ENCODE data around the gene SLC38A2.

Gene SLC38A2

DNA sequence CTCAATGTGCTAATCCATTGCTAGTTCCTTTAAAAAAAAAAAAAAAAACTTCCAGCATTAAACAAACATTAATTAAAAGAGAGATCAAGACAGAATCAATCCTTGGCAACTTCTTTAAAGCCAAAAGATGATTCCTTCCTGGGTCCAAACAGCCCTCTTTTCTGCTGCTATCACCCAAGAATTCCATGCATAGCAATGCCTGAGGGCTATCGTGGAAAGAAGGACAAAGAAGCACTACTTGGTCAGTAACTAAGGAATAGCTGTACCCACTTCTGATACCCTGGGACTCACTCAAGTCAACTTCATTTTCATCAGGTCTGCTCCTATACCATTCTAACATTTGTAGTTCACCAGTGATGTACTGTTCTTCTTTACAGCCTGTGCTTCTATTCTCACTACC lies 51.8 kb downstream of the SLC38A2 start:
- DNase-seq (ENCODE audit: low spot score in 2 of 2) = no peak
- in situ Hi-C loops (cut with MboI; ENCODE audit: low sequenced_read_pairs) = no loop called here
- no peaks in the 10 kb centered on the region for H3K9me3 ChIP-seq
- no peaks in the 10 kb centered on the region for H3K36me3 ChIP-seq (replicated peaks)
- H3K4me3 ChIP-seq = no peak overlapping the region
- H3K27me3 ChIP-seq (ENCODE audit: low read depth) = peaks cover 5% of the 10 kb centered on the region
- H3K4me1 ChIP-seq = peaks cover 4% of the 10 kb centered on the region; the same call in 1 of the 2 replicates

DNA sequence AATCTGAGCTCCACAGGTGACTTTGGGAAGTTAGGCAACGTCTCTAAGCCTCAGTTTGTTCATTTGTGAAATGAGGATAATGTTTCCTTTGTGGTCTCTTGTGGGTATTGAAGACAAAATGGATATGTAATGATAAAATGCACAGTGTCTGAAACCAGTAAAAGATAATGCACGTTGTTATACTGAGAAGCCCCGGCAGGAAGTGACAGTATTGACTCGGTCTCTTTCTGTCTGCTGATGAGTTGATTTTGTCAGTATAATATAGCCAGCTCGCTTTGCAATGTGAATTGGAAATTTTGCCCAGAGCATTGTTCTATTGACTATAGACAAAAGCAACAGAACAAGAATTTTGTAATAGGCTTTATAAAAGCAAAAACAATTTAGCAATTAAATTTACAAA lies 54.5 kb downstream of the SLC38A2 start:
- in situ Hi-C loops (cut with MboI; ENCODE audit: low sequenced_read_pairs) = no loop called here
- DNase-seq (ENCODE audit: low spot score in 2 of 2) = no peak

More for the DNA sequence above, 54.5 kb downstream of the SLC38A2 start:
- 0 out of 2 replicates have a peak, but pooled peaks cover 3% of the 10 kb centered on the region for H3K9me3 ChIP-seq
- no peaks in the 10 kb centered on the region for H3K36me3 ChIP-seq (replicated peaks)
- no peak overlapping the region for H3K4me3 ChIP-seq
- H3K27me3 ChIP-seq (ENCODE audit: low read depth) = peaks cover 5% of the 10 kb centered on the region
- peaks cover 4% of the 10 kb centered on the region; the same call in 1 of the 2 replicates for H3K4me1 ChIP-seq
